HG03378 (cell line): Measurements from ENCODE around the gene MACROD2.
"Not testable (repeated sequence)": the region's sequence is repeated elsewhere in the genome, so short reads cannot be mapped to it uniquely, and the experiment has no call there.

ENCODE experiments used
- ATAC-seq: cut with Tn5 transposase; IDR thresholded peaks from one replicate; pipeline ENCODE4 v1.9.1; 2021; ENCODE audit warnings: mild to moderate bottlenecking, moderate library complexity; ENCODE audit not compliant: unreplicated experiment

The MACROD2 gene

GRCh38 chr20:14178952-14179351, 183.6 kb downstream of the MACROD2 start:
- ATAC-seq, result no peak

GRCh38 chr20:14189794-14190402, 194.6 kb downstream of the MACROD2 start:
- ATAC-seq, result no peak

- ATAC-seq, result no peak
Observed at GRCh38 chr20:14191559-14191958, 196.2 kb downstream of the MACROD2 start.

- no peak for ATAC-seq
Observed at GRCh38 chr20:14193443-14193842, 198.1 kb downstream of the MACROD2 start.

GRCh38 chr20:14193885-14194284, 198.6 kb downstream of the MACROD2 start:
- ATAC-seq, result no peak

GRCh38 chr20:14197097-14197496, 201.8 kb downstream of the MACROD2 start:
- ATAC-seq, result no peak

- ATAC-seq, result no peak
Observed at GRCh38 chr20:14198416-14198815, 203.1 kb downstream of the MACROD2 start.

- no peak for ATAC-seq
Observed at GRCh38 chr20:14199111-14199510, 203.8 kb downstream of the MACROD2 start.

- no peak for ATAC-seq
Observed at GRCh38 chr20:14203657-14204056, 208.3 kb downstream of the MACROD2 start.

- no peak for ATAC-seq
Observed at GRCh38 chr20:14207591-14207990, 212.3 kb downstream of the MACROD2 start.

GRCh38 chr20:14208956-14209355, 213.6 kb downstream of the MACROD2 start:
- ATAC-seq, result no peak

- no peak for ATAC-seq
Observed at GRCh38 chr20:14210146-14210545, 214.8 kb downstream of the MACROD2 start.

GRCh38 chr20:14214046-14214445, 218.7 kb downstream of the MACROD2 start:
- ATAC-seq, result no peak

GRCh38 chr20:14215880-14216279, 220.6 kb downstream of the MACROD2 start:
- ATAC-seq, result not testable (repeated sequence)

- no peak for ATAC-seq
Observed at GRCh38 chr20:14219801-14220461, 224.6 kb downstream of the MACROD2 start.

GRCh38 chr20:14220986-14221385, 225.7 kb downstream of the MACROD2 start:
- no peak for ATAC-seq

GRCh38 chr20:14223806-14224205, 228.5 kb downstream of the MACROD2 start:
- no peak for ATAC-seq

GRCh38 chr20:14226051-14227049, 231.0 kb downstream of the MACROD2 start:
- not testable (repeated sequence) for ATAC-seq

GRCh38 chr20:14232650-14233049, 237.3 kb downstream of the MACROD2 start:
- ATAC-seq, result no peak

- ATAC-seq, result no peak
Observed at GRCh38 chr20:14234666-14235295, 239.5 kb downstream of the MACROD2 start.

- no peak for ATAC-seq
Observed at GRCh38 chr20:14235355-14235754, 240.0 kb downstream of the MACROD2 start.
